Raji (cell line): ENCODE measurements around the gene ZBTB16.

Source experiments
- POLR2A ChIP-seq: IDR thresholded peaks from 2 replicates; pipeline ENCODE4 v1.6.1; 2011; ENCODE audit warnings: low read depth, low read length, control low read depth; ENCODE audit not compliant: insufficient read depth

ZBTB16 gene

DNA sequence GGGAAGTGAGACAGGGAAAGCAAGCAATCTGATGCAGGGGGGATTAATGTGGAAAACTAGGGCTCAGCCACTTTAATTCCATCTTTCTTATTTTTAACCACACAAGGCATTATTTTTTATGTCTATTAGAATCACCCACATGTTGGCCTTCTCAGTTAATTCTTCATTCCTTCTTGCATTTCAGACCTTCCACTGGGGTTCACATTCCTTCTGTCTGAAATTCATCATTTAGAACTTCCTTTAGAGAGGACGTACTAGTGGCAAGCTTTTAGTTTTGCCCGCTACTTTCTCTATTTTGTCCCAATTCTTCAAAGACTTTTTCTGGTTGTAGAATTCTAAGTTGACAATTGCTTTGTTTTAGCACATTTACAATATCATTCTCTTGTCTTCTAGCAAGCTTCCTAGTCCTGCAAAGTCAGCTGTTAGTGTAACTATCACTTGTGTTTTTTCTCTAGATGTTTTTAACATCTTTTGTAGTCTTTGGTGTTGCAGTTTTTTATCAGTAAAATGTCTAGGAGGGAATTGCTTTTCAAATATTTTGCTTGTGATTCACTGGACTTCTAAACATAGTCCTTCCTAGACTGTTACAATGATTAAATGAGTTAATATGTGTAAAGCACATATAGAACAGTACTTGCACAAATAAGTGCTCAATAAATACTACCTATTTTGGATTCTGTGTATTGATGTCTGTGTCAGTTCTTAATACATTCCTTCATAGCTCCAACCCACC, 231.2 kb downstream of the ZBTB16 start:
- TF ChIP-seq POLR2A = no peak

- no peak for TF ChIP-seq POLR2A
These were observed 231.9 kb downstream of the ZBTB16 start for GRCh38 chr11:114291381-114291780.

- no peak for TF ChIP-seq POLR2A
These were observed 232.6 kb downstream of the ZBTB16 start for GRCh38 chr11:114291842-114292680.

DNA sequence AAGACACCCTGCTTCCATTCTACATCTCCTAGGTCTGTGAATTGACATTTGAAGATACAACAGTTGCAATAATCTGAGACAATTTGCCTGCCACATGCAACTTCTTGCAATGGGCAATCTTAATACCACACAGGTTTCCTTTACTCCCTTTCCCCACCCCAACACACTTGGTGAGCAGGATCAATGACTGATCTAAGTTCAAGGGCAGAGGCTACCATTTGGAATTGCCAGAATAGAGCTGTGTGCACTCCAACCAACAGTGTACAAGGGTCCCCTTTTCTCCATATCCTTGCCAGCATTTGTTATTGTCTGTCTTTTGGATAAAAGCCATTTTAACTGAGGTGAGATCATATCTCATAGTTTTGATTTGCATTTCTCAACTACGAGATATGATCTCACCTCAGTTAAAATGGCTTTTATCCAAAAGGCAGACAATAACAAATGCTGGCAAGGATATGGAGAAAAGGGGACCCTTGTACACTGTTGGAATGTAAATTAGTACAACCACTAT, 233.7 kb downstream of the ZBTB16 start:
- TF ChIP-seq POLR2A = no peak

DNA sequence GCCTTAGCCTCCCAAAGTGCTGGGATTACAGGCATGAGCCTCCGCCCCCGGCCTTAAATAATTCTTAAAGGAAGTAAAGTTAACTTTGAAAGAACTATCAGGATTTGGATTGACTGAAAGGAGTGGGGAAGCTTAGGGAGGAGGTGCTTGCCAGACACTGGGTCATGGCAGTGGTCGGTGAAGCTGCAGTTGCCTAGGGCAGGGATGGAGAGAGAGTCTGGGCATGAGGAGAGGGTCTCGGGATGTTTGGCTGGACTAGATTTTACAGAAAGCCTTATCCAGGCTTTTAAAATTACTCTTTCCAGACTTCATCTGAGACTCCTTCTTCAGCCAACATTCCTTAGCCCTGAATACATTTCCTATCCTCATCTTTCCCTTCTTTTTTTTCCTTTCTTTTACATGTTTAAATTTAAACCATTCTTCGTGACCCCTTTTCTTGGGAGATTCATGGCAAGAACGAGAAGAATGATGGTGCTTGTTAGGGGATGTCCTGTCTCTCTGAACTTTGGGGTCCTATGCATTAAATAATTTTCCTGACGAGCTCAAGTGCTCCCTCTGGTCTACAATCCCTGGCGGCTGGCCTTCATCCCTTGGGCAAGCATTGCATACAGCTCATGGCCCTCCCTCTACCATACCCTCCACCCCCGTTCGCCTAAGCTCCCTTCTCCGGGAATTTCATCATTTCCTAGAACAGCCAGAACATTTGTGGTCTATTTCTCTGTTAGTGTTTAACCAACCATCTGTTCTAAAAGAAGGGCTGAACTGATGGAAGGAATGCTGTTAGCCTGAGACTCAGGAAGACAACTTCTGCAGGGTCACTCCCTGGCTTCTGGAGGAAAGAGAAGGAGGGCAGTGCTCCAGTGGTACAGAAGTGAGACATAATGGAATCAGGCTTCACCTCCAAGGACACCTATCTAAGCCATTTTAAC, 236.4 kb downstream of the ZBTB16 start, which contains the start of gene NNMT:
NNMT (plus strand) TSS at position 724 of the 929 bp plus-strand sequence; CDS start at position 882, 158 bp downstream.
- TF ChIP-seq POLR2A = no peak

- no peak for TF ChIP-seq POLR2A
These were observed 237.3 kb downstream of the ZBTB16 start for GRCh38 chr11:114296605-114297372.

DNA sequence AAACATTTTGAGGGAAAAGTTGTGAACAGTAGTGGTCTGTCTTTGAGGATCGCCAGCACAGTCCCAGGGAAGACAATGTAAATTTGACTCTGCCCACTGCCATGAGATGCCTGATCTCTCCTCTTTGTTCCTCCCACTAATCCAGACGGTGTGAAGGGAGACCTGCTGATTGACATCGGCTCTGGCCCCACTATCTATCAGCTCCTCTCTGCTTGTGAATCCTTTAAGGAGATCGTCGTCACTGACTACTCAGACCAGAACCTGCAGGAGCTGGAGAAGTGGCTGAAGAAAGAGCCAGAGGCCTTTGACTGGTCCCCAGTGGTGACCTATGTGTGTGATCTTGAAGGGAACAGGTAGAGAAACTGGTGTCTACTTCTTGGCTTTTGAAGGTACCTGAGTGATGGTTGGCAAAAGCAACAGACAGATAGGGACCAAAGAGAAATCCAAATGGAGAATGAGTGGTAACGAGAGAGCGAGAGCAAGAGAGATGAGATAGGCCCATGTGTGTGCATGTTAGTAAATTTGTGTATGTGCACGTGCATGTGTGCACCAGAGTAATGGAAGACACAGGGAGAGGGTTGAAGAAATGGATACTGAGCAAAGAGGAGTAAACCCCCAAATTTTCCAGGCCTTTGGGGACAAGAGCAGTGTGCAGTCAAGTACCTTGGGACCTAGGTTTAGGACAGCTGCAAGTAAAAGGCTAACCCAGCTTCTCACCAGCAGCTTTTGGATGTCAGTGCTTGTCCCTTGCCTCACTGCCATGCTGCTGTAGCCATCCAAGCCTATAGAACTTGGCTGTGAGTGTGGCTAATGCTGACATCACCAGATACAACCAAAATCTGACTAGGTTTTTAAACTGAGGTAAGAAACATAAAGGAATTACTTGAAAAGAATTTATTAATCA, 238.5 kb downstream of the ZBTB16 start:
- TF ChIP-seq POLR2A = no peak

DNA sequence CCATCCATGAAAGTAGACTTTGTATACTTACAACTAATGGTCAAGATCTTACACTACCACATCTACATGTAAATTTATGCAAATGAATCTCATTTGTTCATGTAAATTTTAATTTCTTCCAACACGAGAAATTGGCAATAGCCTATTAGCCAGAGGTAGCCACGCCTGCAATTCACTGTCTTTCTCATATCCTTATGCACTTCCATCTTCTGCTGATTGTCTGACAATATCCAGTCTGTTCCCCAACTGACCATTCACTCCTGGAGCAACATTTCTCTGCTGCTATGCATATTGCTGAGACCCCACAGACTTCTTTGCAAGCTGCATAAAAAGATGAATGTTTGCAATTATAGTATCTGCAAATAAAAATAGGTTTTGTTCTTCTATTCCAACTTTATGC, 239.2 kb downstream of the ZBTB16 start:
- TF ChIP-seq POLR2A = no peak
